ENCODE measurements around the gene PRPF31. TPM values are rescaled to one million over a fixed set of nuclear protein-coding genes. Genes with fewer than 3 reads are reported as not detected.

Gene PRPF31
- total RNA-seq, 6 donors from 2014 or later: 43.9 to 73.3 (median 47.4) TPM

GRCh38 chr19:54100561-54100960 lies 15.0 kb upstream of the PRPF31 start, which contains the start of gene OSCAR:
Gene OSCAR (minus strand): TSS chr19:54100803. CDS start chr19:54100792, 11 bp downstream.
- peaks cover 17 to 32% (median 19%) of the 10 kb centered on the region in 4 donors for H3K4me1 ChIP-seq
- H3K27ac ChIP-seq: peak within 1 kb of the TSS; percentile 46 to 77 (median 64)
- peaks cover 0 to 7% (median 3%) of the 10 kb centered on the region in 4 donors for H3K27me3 ChIP-seq
- peaks cover 0 to 3% (median 1%) of the 10 kb centered on the region in 4 donors for H3K36me3 ChIP-seq
- ATAC-seq (ENCODE audit: low FRiP score in 2 of 2) (peak in 1 of 2 donors; percentile 18), DNase-seq (peak in 1 of 2 donors; percentile 67)
- TF ChIP-seq EP300 (IDR thresholded peaks at IDR 0.05) (no peak), POLR2A (IDR thresholded peaks at IDR 0.05) (peak in 1 of 4 donors; percentile 58), POLR2AphosphoS5 (IDR thresholded peaks at IDR 0.05) (peak; percentile 5 to 32), CTCF (IDR thresholded peaks at IDR 0.05) (no peak)
- peak within 1 kb of the TSS in 3 of 4 donors; percentile 11 to 39 (median 13) for H3K4me3 ChIP-seq
- H3K9me3 ChIP-seq: no peaks in the 10 kb centered on the region
- 34 to 49% methylated on average over 3 to 5 of the region's 5 CpGs for WGBS, 2 donors

- H3K4me3 ChIP-seq: peak within 1 kb of the TSS; percentile 86 to 100 (median 98)
- 4 to 6% methylated on average over 18 to 29 of the region's 54 CpGs for WGBS, 2 donors
- H3K4me1 ChIP-seq: peaks cover 12 to 22% (median 13%) of the 10 kb centered on the region in 4 donors
- no peaks in the 10 kb centered on the region for H3K27me3 ChIP-seq
- H3K9me3 ChIP-seq: no peaks in the 10 kb centered on the region
- H3K27ac ChIP-seq: peak within 1 kb of the TSS; percentile 58 to 91 (median 77)
- TF ChIP-seq CTCF (IDR thresholded peaks at IDR 0.05) (peak in 1 of 6 experiments; percentile 36), EP300 (IDR thresholded peaks at IDR 0.05) (no peak), POLR2A (IDR thresholded peaks at IDR 0.05) (peak in 2 of 4 donors; percentile 39 to 84), POLR2AphosphoS5 (IDR thresholded peaks at IDR 0.05) (peak; percentile 74 to 92)
- peaks cover 5 to 23% (median 20%) of the 10 kb centered on the region in 4 donors for H3K36me3 ChIP-seq
- DNase-seq (peak; percentile 99), ATAC-seq (ENCODE audit: low FRiP score in 2 of 2) (peak; percentile 99 to 100)
Observed at GRCh38 chr19:54102421-54103169, 13.0 kb upstream of the PRPF31 start, which contains the start of gene NDUFA3. Gene NDUFA3 (plus strand): TSS chr19:54102855. CDS start chr19:54102879, 24 bp downstream.

- no peak for ATAC-seq (ENCODE audit: low FRiP score in 2 of 2)
- Histone ChIP-seq H3K9me3 (no peaks in the 10 kb centered on the region), H3K4me1 (peaks cover 12 to 22% (median 13%) of the 10 kb centered on the region in 4 donors), H3K4me3 (no peak overlapping the region), H3K36me3 (peaks cover 26 to 49% (median 45%) of the 10 kb centered on the region in 4 donors), H3K27me3 (no peaks in the 10 kb centered on the region), H3K27ac (no peak overlapping the region)
- 88 to 92% methylated on average over 11 of the region's 11 CpGs for WGBS, 2 donors
- no peak for DNase-seq
- TF ChIP-seq CTCF (IDR thresholded peaks at IDR 0.05) (no peak), EP300 (IDR thresholded peaks at IDR 0.05) (no peak), POLR2A (IDR thresholded peaks at IDR 0.05) (no peak), POLR2AphosphoS5 (IDR thresholded peaks at IDR 0.05) (no peak)
Observed at GRCh38 chr19:54104998-54105715, 10.4 kb upstream of the PRPF31 start.

- Histone ChIP-seq H3K27ac (no peak overlapping the region), H3K4me3 (no peak overlapping the region), H3K36me3 (peaks cover 27 to 55% (median 51%) of the 10 kb centered on the region in 4 donors), H3K27me3 (no peaks in the 10 kb centered on the region), H3K9me3 (no peaks in the 10 kb centered on the region), H3K4me1 (peaks cover 12 to 22% (median 13%) of the 10 kb centered on the region in 4 donors)
- ATAC-seq (ENCODE audit: low FRiP score in 2 of 2) (no peak), DNase-seq (no peak)
- WGBS, 2 donors: 92 to 95% methylated on average over 10 of the region's 10 CpGs
- no peak for TF ChIP-seq CTCF (IDR thresholded peaks at IDR 0.05)
- TF ChIP-seq EP300 (IDR thresholded peaks at IDR 0.05): no peak
- TF ChIP-seq POLR2A (IDR thresholded peaks at IDR 0.05): no peak
- TF ChIP-seq POLR2AphosphoS5 (IDR thresholded peaks at IDR 0.05): no peak
Observed at GRCh38 chr19:54105796-54106195, 9.8 kb upstream of the PRPF31 start.
